HEK293 (cell line): ENCODE results near the gene PRELID3B.

Experiments used
- CTCF ChIA-PET: fragments of 350-600 bp; formaldehyde crosslinking; extraction: SDS; loops from one replicate; lab custom pipeline; 2021; ENCODE audit warnings: antibody characterized with exemption; lab: Yijun Ruan, JAX
- POLR2A ChIA-PET: fragments of 300-600 bp; formaldehyde crosslinking; extraction: SDS; loops from one replicate; lab custom pipeline; 2020; ENCODE audit warnings: antibody characterized with exemption, inconsistent platforms; lab: Yijun Ruan, JAX
- H3K27ac ChIP-seq: fragments of 200-500 bp; sonication (Bioruptor generic); 2 replicates; pipeline ENCODE4 v1.5.1; 2014; ENCODE audit warnings: low read depth, low read length, control low read depth, inconsistent platforms; ENCODE audit errors: extremely low read depth
- H3K36me3 ChIP-seq, 2 experiments: fragments of 200-500 bp in 1 of 2; sonication (Bioruptor generic) in 1 of 2; 1 replicate in 1 of 2; 2 replicates in 1 of 2; pipeline ENCODE4 v1.5.1; 2014 to 2017; ENCODE audit warnings: inconsistent platforms in 2 of 2, low read length in 2 of 2; ENCODE audit not compliant: control insufficient read depth in 2 of 2, insufficient read depth in 1 of 2
- H3K4me1 ChIP-seq: fragments of 200-500 bp; sonication (Bioruptor generic); 2 replicates; pipeline ENCODE4 v1.5.1; 2014; ENCODE audit warnings: mild to moderate bottlenecking, low read length, inconsistent platforms; ENCODE audit not compliant: control insufficient read depth, insufficient read depth
- H3K4me3 ChIP-seq: 2 replicates; pipeline ENCODE4 v1.5.1; 2011; ENCODE audit warnings: low read depth, mild to moderate bottlenecking, control low read depth, low read length, moderate library complexity
- H3K9me3 ChIP-seq: fragments of 200-500 bp; sonication (Bioruptor generic); 2 replicates; pipeline ENCODE4 v1.5.1; 2014; ENCODE audit warnings: low read depth, low read length, inconsistent platforms; ENCODE audit not compliant: control insufficient read depth, insufficient read depth
- BCL11A ChIP-seq: fragments of 450-650 bp; formaldehyde crosslinking; IDR thresholded peaks from 2 replicates; pipeline ENCODE4 v1.5.1; 2016; ENCODE audit warnings: low read depth, missing biosample characterization, missing genetic modification characterization
- GLIS1 ChIP-seq: fragments of 450-650 bp; formaldehyde crosslinking; IDR thresholded peaks from 2 replicates; pipeline ENCODE4 v1.5.1; 2016; ENCODE audit warnings: missing biosample characterization, missing genetic modification characterization
- KLF10 ChIP-seq: fragments of 450-650 bp; IDR thresholded peaks from 2 replicates; pipeline ENCODE4 v1.5.1; 2018; ENCODE audit warnings: missing biosample characterization, mild to moderate bottlenecking, missing genetic modification characterization
- OSR2 ChIP-seq: fragments of 450-650 bp; formaldehyde crosslinking; IDR thresholded peaks from 2 replicates; pipeline ENCODE4 v1.5.1; 2016; ENCODE audit warnings: missing biosample characterization, missing genetic modification characterization
- SP2 ChIP-seq: fragments of 450-650 bp; formaldehyde crosslinking; IDR thresholded peaks from 2 replicates; pipeline ENCODE4 v1.5.1; 2016; ENCODE audit warnings: missing biosample characterization, missing genetic modification characterization
- YY2 ChIP-seq: fragments of 450-650 bp; formaldehyde crosslinking; IDR thresholded peaks from 2 replicates; pipeline ENCODE4 v1.5.1; 2016; ENCODE audit warnings: missing biosample characterization, missing genetic modification characterization
- ZFHX2 ChIP-seq: fragments of 450-650 bp; formaldehyde crosslinking; conservative IDR thresholded peaks from 2 replicates; pipeline ENCODE4 v1.5.1; 2016; ENCODE audit warnings: missing biosample characterization, missing genetic modification characterization
- ZIC2 ChIP-seq: fragments of 450-650 bp; formaldehyde crosslinking; IDR thresholded peaks from 2 replicates; pipeline ENCODE4 v1.5.1; 2016; ENCODE audit warnings: missing biosample characterization, missing genetic modification characterization
- ZNF223 ChIP-seq: fragments of 450-650 bp; formaldehyde crosslinking; IDR thresholded peaks from 2 replicates; pipeline ENCODE4 v1.5.1; 2016; ENCODE audit warnings: missing biosample characterization, missing genetic modification characterization
- ZNF274 ChIP-seq, 2 experiments: fragments of 200-500 bp in 1 of 2; fragments of 450-650 bp in 1 of 2; sonication (Bioruptor generic) in 1 of 2; formaldehyde crosslinking in 1 of 2; IDR thresholded peaks; 2 replicates each; pipeline versions ENCODE4 v1.5.1 to v1.6.1; 2014 to 2016; ENCODE audit warnings: borderline replicate concordance in 1 of 2, inconsistent platforms in 1 of 2, low read length in 1 of 2, missing biosample characterization in 1 of 2, missing genetic modification characterization in 1 of 2
- ZNF280D ChIP-seq: fragments of 450-650 bp; formaldehyde crosslinking; IDR thresholded peaks from 2 replicates; pipeline ENCODE4 v1.5.1; 2016; ENCODE audit warnings: missing biosample characterization, missing genetic modification characterization
- ZNF292 ChIP-seq: fragments of 450-650 bp; formaldehyde crosslinking; IDR thresholded peaks from 2 replicates; pipeline ENCODE4 v1.5.1; 2016; ENCODE audit warnings: low read depth, missing biosample characterization, missing genetic modification characterization, borderline replicate concordance
- ZNF311 ChIP-seq: fragments of 450-650 bp; formaldehyde crosslinking; IDR thresholded peaks from 2 replicates; pipeline ENCODE4 v1.5.1; 2017; ENCODE audit warnings: missing biosample characterization, missing genetic modification characterization, borderline replicate concordance
- ZNF366 ChIP-seq: fragments of 450-650 bp; formaldehyde crosslinking; conservative IDR thresholded peaks from 2 replicates; pipeline ENCODE4 v1.5.1; 2016; ENCODE audit warnings: missing biosample characterization, missing genetic modification characterization
- ZNF37A ChIP-seq: fragments of 450-650 bp; IDR thresholded peaks from 2 replicates; pipeline ENCODE4 v1.5.1; 2018; ENCODE audit warnings: missing biosample characterization, missing genetic modification characterization
- ZNF416 ChIP-seq: fragments of 450-650 bp; formaldehyde crosslinking; IDR thresholded peaks from 2 replicates; pipeline ENCODE4 v1.5.1; 2016; ENCODE audit warnings: missing biosample characterization, missing genetic modification characterization
- ZNF513 ChIP-seq: fragments of 450-650 bp; IDR thresholded peaks from 2 replicates; pipeline ENCODE4 v1.5.1; 2018; ENCODE audit warnings: missing biosample characterization, missing genetic modification characterization
- ZNF558 ChIP-seq: fragments of 450-650 bp; formaldehyde crosslinking; IDR thresholded peaks from 2 replicates; pipeline ENCODE4 v1.5.1; 2016; ENCODE audit warnings: missing biosample characterization, missing genetic modification characterization
- ZNF561 ChIP-seq: fragments of 450-650 bp; IDR thresholded peaks from 2 replicates; pipeline ENCODE4 v1.5.1; 2018; ENCODE audit warnings: missing biosample characterization, missing genetic modification characterization, borderline replicate concordance
- ZNF639 ChIP-seq: fragments of 450-650 bp; formaldehyde crosslinking; IDR thresholded peaks from 2 replicates; pipeline ENCODE4 v1.5.1; 2016; ENCODE audit warnings: missing biosample characterization, missing genetic modification characterization
- ZNF654 ChIP-seq: fragments of 450-650 bp; formaldehyde crosslinking; IDR thresholded peaks from 2 replicates; pipeline ENCODE4 v1.5.1; 2016; ENCODE audit warnings: low read depth, missing biosample characterization, missing genetic modification characterization
- ZNF707 ChIP-seq: fragments of 450-650 bp; formaldehyde crosslinking; IDR thresholded peaks from 2 replicates; pipeline ENCODE4 v1.5.1; 2016; ENCODE audit warnings: missing biosample characterization, missing genetic modification characterization
- ZNF76 ChIP-seq: fragments of 450-650 bp; formaldehyde crosslinking; IDR thresholded peaks from 2 replicates; pipeline ENCODE4; 2016; ENCODE audit warnings: low read depth, missing biosample characterization, missing genetic modification characterization, borderline replicate concordance
- ZNF837 ChIP-seq: fragments of 450-650 bp; formaldehyde crosslinking; IDR thresholded peaks from 2 replicates; pipeline ENCODE4 v1.5.1; 2016; ENCODE audit warnings: missing biosample characterization, missing genetic modification characterization
- TF ChIP-seq, protein P1 (sequence below): fragments of 450-650 bp; formaldehyde crosslinking; IDR thresholded peaks from 2 replicates; pipeline ENCODE4 v1.5.1; 2016; ENCODE audit warnings: missing biosample characterization, missing genetic modification characterization

The PRELID3B gene

DNA sequence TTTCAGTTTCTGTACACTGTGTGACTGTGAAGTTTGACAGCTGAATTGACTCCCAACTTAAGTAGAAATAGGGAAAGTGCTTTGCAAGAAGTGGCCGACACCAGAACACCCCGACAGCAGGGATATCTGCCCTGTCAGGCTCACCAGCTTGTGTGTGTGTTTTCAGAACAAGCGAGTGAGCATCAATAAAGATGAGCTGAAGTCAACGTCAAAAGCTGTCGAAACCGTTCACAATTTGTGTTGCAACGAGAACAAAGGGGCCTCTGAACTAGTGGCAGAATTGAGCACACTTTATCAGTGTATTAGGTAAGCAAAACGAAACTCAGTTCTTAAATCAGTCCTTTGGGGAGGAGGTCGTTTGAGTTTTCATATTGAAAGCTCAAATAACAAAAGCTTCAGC lies 50.9 kb downstream of the PRELID3B start:
- POLR2A ChIA-PET, result no interaction called here
- CTCF ChIA-PET, result no interaction called here
- Histone ChIP-seq H3K27ac (no peak overlapping the region), H3K4me3 (no peak overlapping the region), H3K9me3 (no peaks in the 10 kb centered on the region), H3K36me3 (peaks cover 23 to 100% of the 10 kb centered on the region in 2 experiments; a peak in 2 of 3 replicates), H3K4me1 (no peaks in the 10 kb centered on the region)
- TF ChIP-seq ZNF223 (no peak), YY2 (no peak), OSR2 (tag by site-specific recombination) (no peak), ZNF280D (tag by site-specific recombination) (no peak), ZNF837 (no peak), BCL11A (tag by site-specific recombination) (no peak), ZNF311 (tag by site-specific recombination) (no peak), ZNF274 (IDR thresholded peaks at IDR 0.05; ENCODE audit: low read length) (no peak), ZNF274 (tag by site-specific recombination; IDR thresholded peaks at IDR 0.05; ENCODE audit: borderline replicate concordance) (no peak), ZNF639 (no peak), ZNF558 (no peak), KLF10 (tag by site-specific recombination) (no peak), ZFHX2 (tag by site-specific recombination) (no peak), SP2 (no peak)
- TF ChIP-seq, protein P1, sequence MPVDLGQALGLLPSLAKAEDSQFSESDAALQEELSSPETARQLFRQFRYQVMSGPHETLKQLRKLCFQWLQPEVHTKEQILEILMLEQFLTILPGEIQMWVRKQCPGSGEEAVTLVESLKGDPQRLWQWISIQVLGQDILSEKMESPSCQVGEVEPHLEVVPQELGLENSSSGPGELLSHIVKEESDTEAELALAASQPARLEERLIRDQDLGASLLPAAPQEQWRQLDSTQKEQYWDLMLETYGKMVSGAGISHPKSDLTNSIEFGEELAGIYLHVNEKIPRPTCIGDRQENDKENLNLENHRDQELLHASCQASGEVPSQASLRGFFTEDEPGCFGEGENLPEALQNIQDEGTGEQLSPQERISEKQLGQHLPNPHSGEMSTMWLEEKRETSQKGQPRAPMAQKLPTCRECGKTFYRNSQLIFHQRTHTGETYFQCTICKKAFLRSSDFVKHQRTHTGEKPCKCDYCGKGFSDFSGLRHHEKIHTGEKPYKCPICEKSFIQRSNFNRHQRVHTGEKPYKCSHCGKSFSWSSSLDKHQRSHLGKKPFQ, result no peak

DNA sequence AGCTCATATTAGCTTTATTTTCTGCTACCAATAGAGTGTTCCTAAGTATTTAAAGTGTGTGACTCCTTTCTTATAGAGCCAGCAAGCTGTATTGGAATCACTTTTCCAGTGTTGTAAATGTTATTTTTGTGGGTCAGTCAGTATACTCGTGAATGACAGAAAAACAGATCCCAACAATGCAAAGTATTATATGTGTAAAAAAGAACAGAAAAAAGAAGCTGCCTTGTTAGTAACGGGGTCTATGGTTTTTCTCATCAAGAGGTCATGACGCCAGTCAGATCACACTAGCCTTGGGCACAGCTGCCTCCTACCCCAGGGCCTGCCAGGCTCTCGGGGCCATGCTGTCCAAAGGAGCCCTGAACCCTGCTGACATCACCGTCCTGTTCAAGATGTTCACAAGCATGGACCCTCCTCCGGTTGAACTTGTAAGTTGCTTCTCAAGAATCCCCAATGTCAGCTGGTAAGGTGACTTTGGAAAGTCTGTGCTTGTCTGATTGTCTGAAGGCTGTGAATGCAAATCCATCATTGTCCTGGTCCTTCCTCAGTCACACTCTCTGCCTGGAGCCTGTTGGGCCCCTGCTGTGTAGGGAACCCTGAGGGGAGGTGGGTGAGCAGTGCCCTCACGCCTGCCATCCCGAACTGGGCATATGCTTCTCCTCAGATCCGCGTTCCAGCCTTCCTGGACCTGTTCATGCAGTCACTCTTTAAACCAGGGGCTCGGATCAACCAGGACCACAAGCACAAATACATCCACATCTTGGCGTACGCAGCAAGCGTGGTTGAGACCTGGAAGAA lies 51.7 kb downstream of the PRELID3B start:
- no peak overlapping the region for H3K27ac ChIP-seq
- POLR2A ChIA-PET, result no interaction called here
- H3K4me3 ChIP-seq, result no peak overlapping the region
- H3K4me1 ChIP-seq, result no peaks in the 10 kb centered on the region
- no peaks in the 10 kb centered on the region for H3K9me3 ChIP-seq
- CTCF ChIA-PET, result interaction anchor here (0.6 to 1.1 kb wide), 2 partner anchors 10 to 121 kb away, joined by 3 to 5 read pairs; no protein-coding TSS in a partner anchor
- H3K36me3 ChIP-seq, result peaks cover 28 to 100% of the 10 kb centered on the region in 2 experiments; a peak in 2 of 3 replicates
- no peak for TF ChIP-seq ZNF654 (tag by site-specific recombination)
- no peak for TF ChIP-seq ZNF513
- no peak for TF ChIP-seq ZNF76
- no peak for TF ChIP-seq ZNF707 (tag by site-specific recombination)
- TF ChIP-seq ZIC2 (tag by site-specific recombination), result no peak
- TF ChIP-seq ZNF37A (tag by site-specific recombination), result no peak
- no peak for TF ChIP-seq ZNF561 (tag by site-specific recombination)
- no peak for TF ChIP-seq ZNF416 (tag by site-specific recombination)
- no peak for TF ChIP-seq ZNF366
- TF ChIP-seq ZNF292, result no peak
- no peak for TF ChIP-seq GLIS1 (tag by site-specific recombination)
